22Rv1 (cell line): Measurements from ENCODE around the gene SLC52A3.

Experiments used
- CTCF ChIP-seq: fragments of 450-650 bp; IDR thresholded peaks from 2 replicates; pipeline ENCODE4 v1.5.1; 2017; ENCODE audit warnings: mild to moderate bottlenecking
- ZFX ChIP-seq: fragments of 450-650 bp; IDR thresholded peaks from 2 replicates; pipeline ENCODE4 v1.6.1; 2017; ENCODE audit warnings: antibody characterized with exemption, borderline replicate concordance

DNA sequence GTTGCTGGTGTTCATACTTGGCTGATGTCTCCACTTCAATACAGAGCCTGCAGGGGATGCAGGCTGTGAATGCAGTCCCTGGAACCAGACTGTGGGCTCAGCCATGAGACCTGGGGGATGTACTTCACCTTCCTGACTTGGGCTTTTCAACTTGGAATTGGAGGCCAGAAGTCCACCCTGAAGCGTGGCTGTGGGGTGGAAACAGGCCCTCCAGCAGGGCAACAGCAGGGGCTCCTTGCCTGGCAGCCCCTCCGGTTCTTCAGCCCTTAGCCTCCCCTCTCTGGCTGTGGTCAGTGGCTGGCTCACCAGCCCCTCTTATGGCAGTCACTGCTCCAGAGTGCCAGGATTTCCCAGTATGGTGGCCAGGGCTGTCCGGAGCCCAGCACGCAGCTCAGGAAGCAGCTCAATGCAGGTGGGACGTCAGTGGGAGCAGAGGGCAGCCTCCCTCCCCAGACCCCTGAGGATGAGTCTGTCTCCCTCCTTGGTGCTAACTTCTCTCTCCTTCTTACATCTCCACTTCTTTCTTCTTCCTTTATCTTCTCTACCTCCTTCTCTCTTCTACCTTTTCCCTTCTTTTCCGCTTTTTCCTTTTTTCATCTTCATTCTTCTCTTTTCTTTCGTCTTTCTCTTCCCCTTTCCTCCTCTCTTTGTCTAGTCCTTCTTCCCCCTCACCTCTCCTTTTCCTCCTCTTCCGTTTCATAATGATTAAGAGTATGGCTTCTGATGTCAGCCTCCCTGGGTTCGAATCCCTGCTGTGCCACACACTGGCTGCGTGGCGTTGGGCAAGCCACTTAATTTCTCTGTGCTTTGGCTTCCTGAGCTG, 45.3 kb downstream of the SLC52A3 start:
- TF ChIP-seq CTCF, result no peak
- TF ChIP-seq ZFX, result no peak
